Fibroblast of mammary gland (primary cell): ENCODE data around the gene GUCY1A1.

Experiments used
- DNase-seq: peaks from one replicate; pipeline ENCODE4 v3.0.0-alpha.2; 2010; ENCODE audit warnings: low read depth
- H3K4me3 ChIP-seq: 2 replicates; pipeline ENCODE4 v1.5.1; 2011; ENCODE audit warnings: low read depth, mild to moderate bottlenecking, low read length, moderate library complexity; ENCODE audit not compliant: control insufficient read depth
- TF ChIP-seq, protein P1 (sequence below): conservative IDR thresholded peaks from 2 replicates; pipeline ENCODE4 v1.5.1; 2011; ENCODE audit warnings: low read depth, low read length, inconsistent platforms; ENCODE audit not compliant: control insufficient read depth, insufficient read depth

GUCY1A1 gene

DNA sequence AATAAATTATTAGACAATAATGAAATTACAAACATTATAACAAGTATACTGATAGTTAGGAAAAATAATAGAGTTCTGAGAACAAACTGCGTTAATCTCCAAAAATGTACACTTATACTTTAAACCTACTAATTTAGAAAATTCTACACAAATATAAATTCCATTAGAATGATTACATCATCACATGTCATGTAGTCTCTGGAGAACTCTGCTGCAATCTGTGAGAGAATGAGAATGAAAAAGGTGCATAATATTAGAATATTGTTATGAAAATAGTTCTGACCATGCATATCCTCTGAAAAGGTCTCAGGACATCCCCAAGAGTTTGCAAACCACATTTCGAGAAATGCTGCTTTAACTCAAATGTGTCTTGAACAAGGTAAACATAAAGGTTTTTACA, 11.4 kb downstream of the GUCY1A1 start:
- no peak for DNase-seq
- TF ChIP-seq, protein P1, sequence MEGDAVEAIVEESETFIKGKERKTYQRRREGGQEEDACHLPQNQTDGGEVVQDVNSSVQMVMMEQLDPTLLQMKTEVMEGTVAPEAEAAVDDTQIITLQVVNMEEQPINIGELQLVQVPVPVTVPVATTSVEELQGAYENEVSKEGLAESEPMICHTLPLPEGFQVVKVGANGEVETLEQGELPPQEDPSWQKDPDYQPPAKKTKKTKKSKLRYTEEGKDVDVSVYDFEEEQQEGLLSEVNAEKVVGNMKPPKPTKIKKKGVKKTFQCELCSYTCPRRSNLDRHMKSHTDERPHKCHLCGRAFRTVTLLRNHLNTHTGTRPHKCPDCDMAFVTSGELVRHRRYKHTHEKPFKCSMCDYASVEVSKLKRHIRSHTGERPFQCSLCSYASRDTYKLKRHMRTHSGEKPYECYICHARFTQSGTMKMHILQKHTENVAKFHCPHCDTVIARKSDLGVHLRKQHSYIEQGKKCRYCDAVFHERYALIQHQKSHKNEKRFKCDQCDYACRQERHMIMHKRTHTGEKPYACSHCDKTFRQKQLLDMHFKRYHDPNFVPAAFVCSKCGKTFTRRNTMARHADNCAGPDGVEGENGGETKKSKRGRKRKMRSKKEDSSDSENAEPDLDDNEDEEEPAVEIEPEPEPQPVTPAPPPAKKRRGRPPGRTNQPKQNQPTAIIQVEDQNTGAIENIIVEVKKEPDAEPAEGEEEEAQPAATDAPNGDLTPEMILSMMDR: no peak

DNA sequence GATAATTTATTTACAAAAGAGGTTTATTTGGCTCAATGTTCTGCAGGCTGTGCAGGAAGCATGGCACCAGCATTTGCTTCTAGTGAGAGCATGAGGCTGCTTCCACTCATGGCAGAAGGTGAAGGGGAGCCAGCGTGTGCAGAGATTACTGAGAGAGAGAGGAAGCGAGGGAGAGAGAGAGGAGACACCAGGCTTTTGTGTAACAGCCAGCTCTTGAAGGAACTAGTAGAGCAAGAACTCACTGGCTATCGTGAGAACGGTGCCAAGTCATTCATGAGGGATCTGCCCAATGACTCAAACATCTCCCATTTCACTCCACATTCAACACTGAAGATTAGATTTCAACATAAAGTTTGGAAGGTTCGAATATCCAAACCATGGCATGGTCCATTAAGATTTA, 12.7 kb downstream of the GUCY1A1 start:
- TF ChIP-seq, protein P1: no peak
- DNase-seq: peak; percentile 55
- H3K4me3 ChIP-seq: no peak overlapping the region

More for the DNA sequence above, 11.4 kb downstream of the GUCY1A1 start:
- H3K4me3 ChIP-seq: no peak overlapping the region

DNA sequence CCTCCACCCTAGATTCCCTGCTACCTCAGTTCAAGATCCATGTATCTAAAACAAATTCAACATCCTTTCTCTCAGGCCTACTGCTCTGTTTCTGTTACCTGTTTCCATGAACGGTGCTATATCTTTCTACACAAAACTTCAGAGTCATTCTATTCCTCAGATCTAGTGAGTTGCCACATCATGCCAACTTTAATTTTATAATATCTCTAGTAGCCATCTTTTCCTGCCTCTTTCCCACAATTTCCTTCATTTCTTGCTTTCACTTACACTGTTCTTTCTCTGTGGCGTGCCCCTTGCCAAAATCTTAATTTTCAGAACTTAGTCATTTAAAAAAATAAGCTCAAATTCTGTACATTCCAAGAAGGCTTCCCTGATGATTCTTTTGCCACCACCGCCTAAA, 15.2 kb downstream of the GUCY1A1 start:
- TF ChIP-seq, protein P1: no peak
- no peak for DNase-seq
- no peak overlapping the region for H3K4me3 ChIP-seq

DNA sequence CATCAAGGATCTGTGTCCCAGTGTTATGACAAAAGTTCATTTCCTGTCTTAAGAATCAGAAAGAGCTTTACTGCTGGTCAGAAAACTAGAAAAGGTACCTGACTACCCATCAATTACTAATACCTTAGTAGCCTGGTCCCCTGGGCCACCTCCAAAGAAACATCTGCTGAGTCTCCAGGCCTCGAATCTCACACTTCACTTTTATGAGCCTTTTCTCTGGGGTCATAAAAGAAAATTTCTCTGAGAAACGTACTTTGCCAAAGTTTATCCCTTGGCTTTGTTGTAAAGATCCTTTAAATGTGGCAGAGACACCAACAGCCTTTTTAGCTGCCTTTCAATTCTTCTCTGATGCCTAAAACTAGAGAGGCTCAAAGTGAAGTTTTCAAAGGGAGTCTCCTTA, 17.8 kb downstream of the GUCY1A1 start:
- TF ChIP-seq, protein P1: no peak
- DNase-seq: no peak
- H3K4me3 ChIP-seq: no peak overlapping the region

DNA sequence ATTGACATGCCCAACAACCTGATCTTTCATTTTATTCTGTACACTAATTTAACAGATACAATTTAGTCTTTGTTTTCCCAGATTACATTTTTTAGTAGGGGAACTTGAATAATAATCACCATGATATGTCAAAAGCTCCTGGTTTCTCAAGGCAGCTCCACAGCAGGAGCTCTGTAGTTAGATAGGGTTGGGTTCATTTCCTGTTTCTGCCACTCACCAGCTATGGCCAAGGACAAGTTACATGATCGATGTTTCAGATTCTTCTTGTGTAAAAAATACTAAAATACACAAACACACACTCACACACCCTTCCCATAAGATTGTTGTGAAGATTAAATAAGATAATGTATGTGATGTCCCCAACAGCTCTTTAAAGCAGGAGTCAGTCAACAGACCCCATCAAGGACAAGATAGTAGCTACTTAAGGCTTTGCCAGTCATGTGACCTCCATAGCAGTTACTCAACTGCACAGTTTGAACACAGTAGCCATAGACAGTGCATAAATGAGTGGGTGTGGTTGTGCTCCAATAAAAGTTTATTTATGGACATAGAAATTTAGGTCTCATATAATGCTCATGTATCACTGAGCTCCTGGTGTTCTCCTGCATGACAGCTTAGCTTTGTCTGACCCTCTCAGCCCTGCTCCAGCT, 18.4 kb downstream of the GUCY1A1 start:
- TF ChIP-seq, protein P1: no peak
- no peak overlapping the region for H3K4me3 ChIP-seq
- DNase-seq: no peak

DNA sequence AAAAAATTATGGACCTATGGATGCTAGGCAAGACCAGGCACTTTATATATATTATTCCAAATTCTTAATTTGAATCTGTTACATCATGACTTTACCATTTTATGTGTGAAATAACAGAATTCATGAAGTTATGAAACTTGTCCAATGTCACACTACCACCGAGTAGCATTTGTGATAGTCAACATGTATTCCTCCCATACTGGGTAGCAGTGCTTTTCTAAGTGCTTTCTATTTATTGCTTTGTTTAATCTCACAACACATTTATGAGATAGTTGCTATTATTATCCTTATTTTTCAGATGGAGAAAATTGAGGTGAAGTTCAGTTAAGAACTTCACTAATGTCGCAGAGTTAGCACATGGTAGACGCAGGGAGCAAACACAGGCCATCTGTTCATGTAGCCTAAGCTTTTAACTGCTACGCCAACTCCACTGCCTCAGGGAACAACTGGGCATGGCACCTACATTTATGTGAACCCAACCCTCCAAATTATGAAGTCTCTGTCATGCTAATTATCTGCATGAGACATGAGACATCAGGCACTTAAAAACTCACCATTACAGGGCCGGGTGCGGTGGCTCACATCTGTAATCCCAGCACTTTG, 20.8 kb downstream of the GUCY1A1 start:
- no peak overlapping the region for H3K4me3 ChIP-seq
- no peak for DNase-seq
- TF ChIP-seq, protein P1: no peak

DNA sequence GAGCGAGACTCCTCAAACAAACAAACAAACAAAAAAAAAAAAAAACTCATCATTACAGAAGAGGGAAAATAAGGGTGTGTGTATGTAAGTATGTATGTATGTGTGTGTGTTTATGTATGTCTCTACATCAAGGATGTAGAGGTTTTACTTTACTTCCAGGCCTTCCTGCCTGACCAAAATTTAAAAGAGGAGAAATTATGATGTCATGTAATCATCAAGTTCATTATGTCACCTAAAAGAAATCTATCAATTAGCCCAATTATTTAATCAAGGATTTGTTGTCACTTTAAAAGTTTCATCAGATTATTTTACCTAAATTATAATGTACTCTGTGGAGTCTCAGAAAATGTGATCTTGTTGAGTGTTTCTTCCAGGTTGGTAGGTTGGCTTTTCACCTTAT, 21.6 kb downstream of the GUCY1A1 start:
- TF ChIP-seq, protein P1: no peak
- H3K4me3 ChIP-seq: no peak overlapping the region
- DNase-seq: no peak
